ENCODE results near the gene HOXA5. TPM values are rescaled to one million over a fixed set of nuclear protein-coding genes. Genes with fewer than 3 reads are reported as not detected.

The HOXA5 gene
- total RNA-seq, 4 donors from 2014 or later = 7.8 to 24.8 (median 14.7) TPM

- WGBS = 37% methylated on average over 9 of the region's 14 CpGs
- no peak for DNase-seq (ENCODE audit: extremely low spot score)
- H3K4me1 ChIP-seq = peaks cover 27 to 89% (median 86%) of the 10 kb centered on the region in 4 donors
- peak overlapping the region; percentile 96 to 100 (median 99) for H3K27ac ChIP-seq (replicated peaks in 1 of 4)
- peak in 1 of 3 experiments; percentile 13 for TF ChIP-seq CTCF (IDR thresholded peaks at IDR 0.05)
- TF ChIP-seq POLR2A (IDR thresholded peaks at IDR 0.05; ENCODE audit: low read depth) = no peak
- H3K36me3 ChIP-seq = no peaks in the 10 kb centered on the region
- intact Hi-C loops (cut with DNase I) = no loop called here
- no peaks in the 10 kb centered on the region for H3K9me3 ChIP-seq
- H3K4me3 ChIP-seq = peak overlapping the region; percentile 50 to 75 (median 66)
- no peaks in the 10 kb centered on the region for H3K27me3 ChIP-seq
Observed at GRCh38 chr7:27123007-27123476, 20.4 kb downstream of the HOXA5 start.

GRCh38 chr7:27122077-27122910 lies 21.2 kb downstream of the HOXA5 start:
- no peak for DNase-seq (ENCODE audit: extremely low spot score)
- peaks cover 31 to 89% (median 84%) of the 10 kb centered on the region in 4 donors for H3K4me1 ChIP-seq
- H3K27me3 ChIP-seq = no peaks in the 10 kb centered on the region
- peak overlapping the region; percentile 96 to 100 (median 99) for H3K27ac ChIP-seq (replicated peaks in 1 of 4)
- WGBS = 31% methylated on average over 42 of the region's 42 CpGs
- H3K36me3 ChIP-seq = no peaks in the 10 kb centered on the region
- intact Hi-C loops (cut with DNase I) = no loop called here
- no peak for TF ChIP-seq POLR2A (IDR thresholded peaks at IDR 0.05; ENCODE audit: low read depth)
- peak; percentile 10 to 14 for TF ChIP-seq POLR2AphosphoS5 (IDR thresholded peaks at IDR 0.05)
- TF ChIP-seq CTCF (IDR thresholded peaks at IDR 0.05) = no peak
- no peak for TF ChIP-seq EP300 (IDR thresholded peaks at IDR 0.05)
- H3K4me3 ChIP-seq = peak overlapping the region; percentile 50 to 75 (median 66)
- no peaks in the 10 kb centered on the region for H3K9me3 ChIP-seq

GRCh38 chr7:27121684-27122076 lies 21.8 kb downstream of the HOXA5 start:
- Histone ChIP-seq H3K4me3 (peak overlapping the region; percentile 50 to 75 (median 66)), H3K27me3 (no peaks in the 10 kb centered on the region), H3K36me3 (no peaks in the 10 kb centered on the region), H3K4me1 (peaks cover 33 to 85% (median 80%) of the 10 kb centered on the region in 4 donors), H3K27ac (replicated peaks in 1 of 4) (peak overlapping the region; percentile 96 to 100 (median 99)), H3K9me3 (no peaks in the 10 kb centered on the region)
- 20% methylated on average over 7 of the region's 7 CpGs for WGBS
- TF ChIP-seq POLR2AphosphoS5 (IDR thresholded peaks at IDR 0.05) (no peak), CTCF (IDR thresholded peaks at IDR 0.05) (no peak), POLR2A (IDR thresholded peaks at IDR 0.05; ENCODE audit: low read depth) (no peak), EP300 (IDR thresholded peaks at IDR 0.05) (no peak)
- no peak for DNase-seq (ENCODE audit: extremely low spot score)
- intact Hi-C loops (cut with DNase I) = no loop called here

GRCh38 chr7:27119412-27119911 lies 24.0 kb downstream of the HOXA5 start:
- Histone ChIP-seq H3K36me3 (no peaks in the 10 kb centered on the region), H3K4me1 (peaks cover 25 to 63% (median 60%) of the 10 kb centered on the region in 4 donors), H3K27me3 (no peaks in the 10 kb centered on the region), H3K9me3 (no peaks in the 10 kb centered on the region), H3K4me3 (peak overlapping the region in 3 of 4 donors; percentile 68 to 88 (median 75)), H3K27ac (replicated peaks in 1 of 4) (peak overlapping the region; percentile 96 to 100 (median 99))
- DNase-seq (ENCODE audit: extremely low spot score) = no peak
- no peak for TF ChIP-seq POLR2A (IDR thresholded peaks at IDR 0.05; ENCODE audit: low read depth)
- peak in 1 of 2 donors; percentile 52 for TF ChIP-seq POLR2AphosphoS5 (IDR thresholded peaks at IDR 0.05)
- intact Hi-C loops (cut with DNase I) = no loop called here
- 25% methylated on average over 1 of the region's 1 CpG for WGBS

- peak overlapping the region; percentile 68 to 88 (median 77) for H3K4me3 ChIP-seq
- peak overlapping the region; percentile 96 to 100 (median 99) for H3K27ac ChIP-seq (replicated peaks in 1 of 4)
- intact Hi-C loops (cut with DNase I) = no loop called here
- no peaks in the 10 kb centered on the region for H3K27me3 ChIP-seq
- TF ChIP-seq POLR2A (IDR thresholded peaks at IDR 0.05; ENCODE audit: low read depth) (no peak), CTCF (IDR thresholded peaks at IDR 0.05) (no peak), EP300 (IDR thresholded peaks at IDR 0.05) (no peak), POLR2AphosphoS5 (IDR thresholded peaks at IDR 0.05) (no peak)
- no peaks in the 10 kb centered on the region for H3K9me3 ChIP-seq
- no peaks in the 10 kb centered on the region for H3K36me3 ChIP-seq
- peaks cover 18 to 59% (median 57%) of the 10 kb centered on the region in 4 donors for H3K4me1 ChIP-seq
- DNase-seq (ENCODE audit: extremely low spot score) = no peak
- 32% methylated on average over 3 of the region's 3 CpGs for WGBS
Observed at GRCh38 chr7:27118580-27118979, 24.9 kb downstream of the HOXA5 start.

Data from esophagus muscularis mucosa (tissue), 4 donors.